Heart left ventricle (tissue), 13 donors: ENCODE results near the gene HTRA1.

Experiments used
- CTCF ChIP-seq, 12 donors: fragments of 200-600 bp; sonication (generic) in 4 of 12; IDR thresholded peaks; one replicate each; pipeline versions ENCODE4 v1.5.0 to v1.8.0; 2018 to 2022; ENCODE audit warnings: antibody characterized with exemption in 12 of 12, mild to moderate bottlenecking in 5 of 12
- POLR2A ChIP-seq, 2 donors: fragments of 450-650 bp; IDR thresholded peaks; one replicate each; pipeline ENCODE4 v1.6.1; 2017; ENCODE audit warnings: antibody characterized with exemption in 2 of 2, mild to moderate bottlenecking in 2 of 2, moderate library complexity in 2 of 2
- donor health status: ischemic (EF 13 %, LVEDD 7.1; RV severe dilation, severe dysfunction).
- donor health status: DM: no; HTN: yes; CAD: no.
- donor health status: DM: no; HTN: no; CAD: no.
- donor health status: ischemic (EF 25% LVEDD 6.9; RV normal size, moderate dysfunction).
- donor health status: ischemic (EF 25% LVEDD 5.7; RV mildly dilated, moderate dysfunction).
- donor health status: ischemic (EF 35%, LVEDD 5.7; RV mildly dilated, moderate dysfunction).
- donor health status: nonischemic (EF 11% LVEDD 7.7; RV severe dilation, severe dysfunction).
- donor health status: DM: yes; HTN: yes; CAD: no.
- donor health status: PGD.
- donor health status: ischemic (EF 29% LVEDD 5.4; RV normal size, mild dysfunction).
- donor health status: nonischemic (EF 23%, LVEDD 6.1; RV moderate dilation, normal function).

- TF ChIP-seq CTCF (IDR thresholded peaks at IDR 0.05) (no peak), POLR2A (IDR thresholded peaks at IDR 0.05) (no peak)
Measured at GRCh38 chr10:122485670-122486069, 24.3 kb downstream of the HTRA1 start.
